ENCODE results near the gene IFIT5.

The IFIT5 gene

GRCh38 chr10:89468191-89468965, 54.0 kb downstream of the IFIT5 start:
- no peak for DNase-seq
- in situ Hi-C loops (cut with HindIII; ENCODE audit: low pct_ligation_motif_present, low sequenced_read_pairs) = no loop called here
- no peaks in the 10 kb centered on the region for H3K27me3 ChIP-seq (replicated peaks)
- no peaks in the 10 kb centered on the region for H3K36me3 ChIP-seq (replicated peaks)
- H3K27ac ChIP-seq = no peak overlapping the region
- no peak for TF ChIP-seq CTCF (IDR thresholded peaks at IDR 0.05; ENCODE audit: low read depth, low read length, missing control alignments)
- no peak overlapping the region for H3K4me3 ChIP-seq (ENCODE audit: low read depth, low read length)

GRCh38 chr10:89469517-89469916, 55.1 kb downstream of the IFIT5 start:
- DNase-seq = no peak
- H3K27me3 ChIP-seq (replicated peaks) = no peaks in the 10 kb centered on the region
- no peak for TF ChIP-seq CTCF (IDR thresholded peaks at IDR 0.05; ENCODE audit: low read depth, low read length, missing control alignments)
- H3K4me3 ChIP-seq (ENCODE audit: low read depth, low read length) = no peak overlapping the region
- H3K36me3 ChIP-seq (replicated peaks) = no peaks in the 10 kb centered on the region
- no peak overlapping the region for H3K27ac ChIP-seq
- in situ Hi-C loops (cut with HindIII; ENCODE audit: low pct_ligation_motif_present, low sequenced_read_pairs) = no loop called here
